Stimulated activated CD4-positive, alpha-beta T cell treated with anti-CD3 and anti-CD28 coated beads, Interleukin-1b, Interleukin-23, amount 100 ng/mL, for 4 hours (primary cell): ENCODE measurements around the gene HSD17B1.
A peak's percentile ranks its signal among the peaks of the same experiment; 100 is the strongest.
"Not testable (repeated sequence)": the region's sequence is repeated elsewhere in the genome, so short reads cannot be mapped to it uniquely, and the experiment has no call there.

ENCODE experiments used
- DNase-seq, 2 donors: peaks; one replicate each; pipeline ENCODE4 v3.0.0-alpha.2; 2020; ENCODE audit warnings: low read depth in 2 of 2

The HSD17B1 gene

GRCh38 chr17:42547698-42548069 is 5.0 kb upstream of the HSD17B1 start:
- no peak for DNase-seq

- peak; percentile 75 to 76 for DNase-seq
Observed at GRCh38 chr17:42548070-42548837, 4.5 kb upstream of the HSD17B1 start.

GRCh38 chr17:42548993-42549755 is 3.5 kb upstream of the HSD17B1 start:
- DNase-seq: no peak

- no peak for DNase-seq
Observed at GRCh38 chr17:42553161-42553818, 567 bp downstream of the HSD17B1 start.

GRCh38 chr17:42553866-42554249 is 1.1 kb downstream of the HSD17B1 start:
- DNase-seq: no peak

GRCh38 chr17:42554250-42555121 is 1.8 kb downstream of the HSD17B1 start:
- peak in 1 of 2 donors; percentile 67 for DNase-seq

- no peak for DNase-seq
Observed at GRCh38 chr17:42555122-42555622, 2.4 kb downstream of the HSD17B1 start.

- DNase-seq: not testable (repeated sequence)
Observed at GRCh38 chr17:42555961-42556617, 3.4 kb downstream of the HSD17B1 start.

- no peak for DNase-seq
Observed at GRCh38 chr17:42559075-42559474, 6.4 kb downstream of the HSD17B1 start.

- DNase-seq: no peak
Observed at GRCh38 chr17:42560246-42560645, 7.5 kb downstream of the HSD17B1 start.

- peak; percentile 86 to 91 for DNase-seq
Observed at GRCh38 chr17:42561897-42562387, 9.2 kb downstream of the HSD17B1 start, which contains the start of gene COASY. COASY (plus strand) TSS chr17:42562148; CDS start chr17:42562623, 475 bp downstream.

- DNase-seq: no peak
Observed at GRCh38 chr17:42562388-42563142, 9.8 kb downstream of the HSD17B1 start.

- no peak for DNase-seq
Observed at GRCh38 chr17:42563143-42563509, 10.4 kb downstream of the HSD17B1 start.

- no peak for DNase-seq
Observed at GRCh38 chr17:42563543-42563942, 10.8 kb downstream of the HSD17B1 start.

- no peak for DNase-seq
Observed at GRCh38 chr17:42563950-42564349, 11.2 kb downstream of the HSD17B1 start.

- DNase-seq: no peak
Observed at GRCh38 chr17:42564815-42565522, 12.2 kb downstream of the HSD17B1 start.

GRCh38 chr17:42565523-42566214 is 12.9 kb downstream of the HSD17B1 start:
- no peak for DNase-seq

- DNase-seq: no peak
Observed at GRCh38 chr17:42566215-42566882, 13.6 kb downstream of the HSD17B1 start.
